IMR-90 (cell line): ENCODE results near the gene TOP2B. TPM values are rescaled to one million over a fixed set of nuclear protein-coding genes. Genes with fewer than 3 reads are reported as not detected.

Experiments
- ATAC-seq: fragments of 200-7000 bp; cut with Tn5 transposase; 2 replicates; pipeline ENCODE4 v1.9.1; 2020; ENCODE audit warnings: low read depth, mild to moderate bottlenecking, moderate library complexity
- BruUV-seq: library from RNA; stranded (reverse); fragments of 400-500 nt; replicated peaks from 2 replicates; lab custom pipeline; 2021; lab: Mats Ljungman, UMichigan
- CTCF ChIA-PET: fragments of 300-600 bp; formaldehyde crosslinking; extraction: SDS; loops from one replicate; lab custom pipeline; 2021; ENCODE audit warnings: antibody characterized with exemption; lab: Yijun Ruan, JAX
- POLR2A ChIA-PET: fragments of 300-600 bp; sonication (Branson Sonifier 250); formaldehyde crosslinking; loops from one replicate; lab custom pipeline; 2022; ENCODE audit warnings: antibody characterized with exemption; ENCODE audit not compliant: unreplicated experiment; lab: Charles Lee
- DNase-seq: peaks from one replicate; pipeline ENCODE4 v3.0.0; 2013
- H2AFZ ChIP-seq: replicated peaks from 2 replicates; pipeline ENCODE3; 2013; ENCODE audit warnings: low read length, mild to moderate bottlenecking; ENCODE audit not compliant: poor library complexity
- H2AK5ac ChIP-seq: 2 replicates; pipeline ENCODE4 v1.6.1; 2013; ENCODE audit warnings: low read depth, low read length, inconsistent platforms
- H2AK9ac ChIP-seq: replicated peaks from 2 replicates; pipeline ENCODE3; 2013; ENCODE audit warnings: mild to moderate bottlenecking, low read depth, low read length, moderate library complexity; ENCODE audit not compliant: poor library complexity
- H2BK120ac ChIP-seq: 2 replicates; pipeline ENCODE4 v1.6.1; 2013; ENCODE audit warnings: low read depth, low read length, inconsistent platforms
- H2BK15ac ChIP-seq: 3 replicates; pipeline ENCODE4 v1.6.1; 2013; ENCODE audit warnings: low read depth, low read length, inconsistent platforms
- H2BK20ac ChIP-seq: 2 replicates; pipeline ENCODE4 v1.6.1; 2013; ENCODE audit warnings: low read depth, mild to moderate bottlenecking, inconsistent platforms, low read length, moderate library complexity
- H2BK5ac ChIP-seq: 2 replicates; pipeline ENCODE4 v1.6.1; 2013; ENCODE audit warnings: mild to moderate bottlenecking, low read depth, low read length, inconsistent platforms; ENCODE audit not compliant: poor library complexity, severe bottlenecking
- H3K14ac ChIP-seq: replicated peaks from 2 replicates; pipeline ENCODE4 v1.6.1; 2013; ENCODE audit warnings: low read depth, low read length, inconsistent platforms
- H3K18ac ChIP-seq: 2 replicates; pipeline ENCODE4 v1.6.1; 2013; ENCODE audit warnings: low read depth, low read length, control low read depth
- H3K23ac ChIP-seq: 2 replicates; pipeline ENCODE4 v1.6.1; 2013; ENCODE audit warnings: low read depth, low read length, inconsistent platforms
- H3K27ac ChIP-seq: 2 replicates; pipeline ENCODE4 v1.5.1; 2013; ENCODE audit warnings: mild to moderate bottlenecking, control low read depth, low read length; ENCODE audit not compliant: insufficient read depth
- H3K27me3 ChIP-seq: 2 replicates; pipeline ENCODE4 v1.6.1; 2013; ENCODE audit warnings: low read length; ENCODE audit not compliant: control insufficient read depth, insufficient read depth
- H3K36me3 ChIP-seq: 2 replicates; pipeline ENCODE4 v1.6.1; 2013; ENCODE audit warnings: low read length, mixed read lengths; ENCODE audit not compliant: control insufficient read depth, insufficient read depth
- H3K4ac ChIP-seq: 2 replicates; pipeline ENCODE4 v1.6.1; 2013; ENCODE audit warnings: low read depth, low read length, inconsistent platforms
- H3K4me1 ChIP-seq: 2 replicates; pipeline ENCODE4 v1.6.1; 2013; ENCODE audit warnings: low read length, mixed read lengths; ENCODE audit not compliant: control insufficient read depth, insufficient read depth
- H3K4me2 ChIP-seq: 2 replicates; pipeline ENCODE4 v1.6.1; 2013; ENCODE audit warnings: low read depth, mild to moderate bottlenecking, control low read depth, low read length, moderate library complexity
- H3K4me3 ChIP-seq: 2 replicates; pipeline ENCODE4 v1.5.1; 2013; ENCODE audit warnings: low read depth, mild to moderate bottlenecking, control low read depth, low read length, moderate library complexity; ENCODE audit not compliant: insufficient read depth
- H3K56ac ChIP-seq: 2 replicates; pipeline ENCODE4 v1.6.1; 2013; ENCODE audit warnings: low read length, inconsistent platforms; ENCODE audit not compliant: insufficient read depth; ENCODE audit errors: extremely low read depth
- H3K79me1 ChIP-seq, 2 experiments: 2 replicates each; pipeline ENCODE4 v1.6.1; 2013; ENCODE audit warnings: low read length in 2 of 2, inconsistent platforms in 1 of 2, low read depth in 1 of 2
- H3K9ac ChIP-seq: 2 replicates; pipeline ENCODE4 v1.6.1; 2013; ENCODE audit warnings: low read depth, low read length, control low read depth
- H3K9me1 ChIP-seq: 2 replicates; pipeline ENCODE4 v1.6.1; 2013; ENCODE audit warnings: low read length, inconsistent platforms; ENCODE audit not compliant: insufficient read depth
- H3K9me3 ChIP-seq: 2 replicates; pipeline ENCODE4 v1.6.1; 2013; ENCODE audit warnings: low read length; ENCODE audit not compliant: control insufficient read depth, insufficient read depth
- H4K20me1 ChIP-seq: 2 replicates; pipeline ENCODE4 v1.6.1; 2013; ENCODE audit warnings: low read length, inconsistent platforms; ENCODE audit not compliant: insufficient read depth
- H4K5ac ChIP-seq: 2 replicates; pipeline ENCODE4 v1.6.1; 2013; ENCODE audit warnings: mild to moderate bottlenecking, low read depth, low read length, control low read depth
- H4K8ac ChIP-seq, 2 experiments: 2 replicates each; pipeline ENCODE4 v1.6.1; 2013; ENCODE audit warnings: low read depth in 2 of 2, low read length in 2 of 2, control low read depth in 1 of 2, inconsistent platforms in 1 of 2
- H4K91ac ChIP-seq: 2 replicates; pipeline ENCODE4 v1.6.1; 2013; ENCODE audit warnings: low read depth, low read length, inconsistent platforms; ENCODE audit not compliant: insufficient read depth
- BHLHE40 ChIP-seq: fragments of 150-350 bp; IDR thresholded peaks from 2 replicates; pipeline ENCODE4 v1.6.1; 2016; ENCODE audit warnings: mild to moderate bottlenecking, low read depth, low read length
- CEBPB ChIP-seq: IDR thresholded peaks from 2 replicates; pipeline ENCODE4 v1.6.1; 2012; ENCODE audit warnings: low read depth, low read length, improper control_type of control experiment
- CHD1 ChIP-seq: IDR thresholded peaks from 2 replicates; pipeline ENCODE4 v1.6.1; 2012; ENCODE audit warnings: low read depth, low read length, improper control_type of control experiment
- FOS ChIP-seq: fragments of 150-350 bp; IDR thresholded peaks from 2 replicates; pipeline ENCODE4 v1.6.1; 2016; ENCODE audit warnings: low read depth, low read length
- MAFK ChIP-seq: IDR thresholded peaks from 2 replicates; pipeline ENCODE4 v1.6.1; 2012; ENCODE audit warnings: low read depth, low read length, improper control_type of control experiment
- MAZ ChIP-seq: IDR thresholded peaks from 2 replicates; pipeline ENCODE4 v1.6.1; 2012; ENCODE audit warnings: low read depth, mild to moderate bottlenecking, low read length, improper control_type of control experiment, moderate library complexity, borderline replicate concordance
- MXI1 ChIP-seq: IDR thresholded peaks from 2 replicates; pipeline ENCODE4 v1.6.1; 2012; ENCODE audit warnings: low read depth, mild to moderate bottlenecking, low read length, moderate library complexity, borderline replicate concordance
- NFE2L2 ChIP-seq: fragments of 150-350 bp; IDR thresholded peaks from 2 replicates; pipeline ENCODE4 v1.6.1; 2016; ENCODE audit warnings: low read depth, mild to moderate bottlenecking, low read length
- POLR2A ChIP-seq: IDR thresholded peaks from 2 replicates; pipeline ENCODE4 v1.6.1; 2012; ENCODE audit warnings: mild to moderate bottlenecking, low read depth, low read length
- RAD21 ChIP-seq: IDR thresholded peaks from 2 replicates; pipeline ENCODE4 v1.6.1; 2012; ENCODE audit warnings: low read length, improper control_type of control experiment
- RCOR1 ChIP-seq: IDR thresholded peaks from 2 replicates; pipeline ENCODE4 v1.6.1; 2012; ENCODE audit warnings: mild to moderate bottlenecking, low read length, improper control_type of control experiment; ENCODE audit not compliant: insufficient replicate concordance
- RFX5 ChIP-seq: IDR thresholded peaks from 2 replicates; pipeline ENCODE4 v1.8.0; 2012; ENCODE audit warnings: low read depth, mild to moderate bottlenecking, low read length, moderate library complexity
- SMC3 ChIP-seq: fragments of 150-350 bp; IDR thresholded peaks from 2 replicates; pipeline ENCODE4 v1.6.1; 2016; ENCODE audit warnings: low read depth, mild to moderate bottlenecking, antibody characterized with exemption, low read length, moderate library complexity
- USF2 ChIP-seq: fragments of 150-350 bp; IDR thresholded peaks from 2 replicates; pipeline ENCODE4 v1.6.1; 2017; ENCODE audit warnings: mild to moderate bottlenecking, antibody characterized with exemption, low read length, low read depth
- whole genome bisulfite sequencing, 2 experiments: methylation state at CpG; one replicate each; pipeline versions ENCODE4 v1.1.5 to v1.1.7; 2013; ENCODE audit warnings: missing lambda C conversion rate in 2 of 2; ENCODE audit not compliant: insufficient read length in 1 of 2; ENCODE audit errors: extremely low coverage in 2 of 2; 5-methylcytosine and 5-hydroxymethylcytosine counted together
- dilution Hi-C: fragments of 300-500 bp; cut with HindIII; formaldehyde crosslinking; loops from one replicate; pipeline ENCODE4 v1.14.3; 2018; ENCODE audit warnings: low sequenced_read_pairs; ENCODE audit not compliant: unreplicated experiment
- in situ Hi-C: fragments of 300-500 bp; cut with MboI; formaldehyde crosslinking; loops from 3 replicates; pipeline ENCODE4 v1.14.3; 2019; ENCODE audit warnings: low sequenced_read_pairs, inconsistent platforms, mixed read lengths
- intact Hi-C: fragments of 100-400 bp; cut with micrococcal nuclease; formaldehyde crosslinking; loops from 2 replicates; pipeline ENCODE4 v1.10.0; 2022
- polyA plus RNA-seq, 3 experiments: library from polyadenylated mRNA; depleted of rRNA; stranded (reverse); fragments of >200 nt; gene quantifications; 2 replicates each; pipeline ENCODE4 v1.2.3, GENCODE V29; 2012; ENCODE audit warnings: low replicate concordance in 1 of 3
- total RNA-seq: library from RNA; depleted of rRNA; stranded (reverse); fragments of >200 nt; gene quantifications from 2 replicates; pipeline ENCODE4 v1.2.3, GENCODE V29; 2012
- TF ChIP-seq, protein P1 (sequence below): fragments of 150-350 bp; IDR thresholded peaks from 2 replicates; pipeline ENCODE4 v1.6.1; 2016; ENCODE audit warnings: low read depth, mild to moderate bottlenecking, low read length, moderate library complexity, borderline replicate concordance
- TF ChIP-seq, protein P2 (sequence below): conservative IDR thresholded peaks from 2 replicates; pipeline ENCODE4 v1.5.1; 2012; ENCODE audit warnings: mild to moderate bottlenecking, low read depth, low read length, improper control_type of control experiment

TOP2B gene
- total and polyA plus RNA-seq, 2 of the 4 experiments (the other 2 are of a cell fraction) = 45.5 to 53.4 TPM

DNA sequence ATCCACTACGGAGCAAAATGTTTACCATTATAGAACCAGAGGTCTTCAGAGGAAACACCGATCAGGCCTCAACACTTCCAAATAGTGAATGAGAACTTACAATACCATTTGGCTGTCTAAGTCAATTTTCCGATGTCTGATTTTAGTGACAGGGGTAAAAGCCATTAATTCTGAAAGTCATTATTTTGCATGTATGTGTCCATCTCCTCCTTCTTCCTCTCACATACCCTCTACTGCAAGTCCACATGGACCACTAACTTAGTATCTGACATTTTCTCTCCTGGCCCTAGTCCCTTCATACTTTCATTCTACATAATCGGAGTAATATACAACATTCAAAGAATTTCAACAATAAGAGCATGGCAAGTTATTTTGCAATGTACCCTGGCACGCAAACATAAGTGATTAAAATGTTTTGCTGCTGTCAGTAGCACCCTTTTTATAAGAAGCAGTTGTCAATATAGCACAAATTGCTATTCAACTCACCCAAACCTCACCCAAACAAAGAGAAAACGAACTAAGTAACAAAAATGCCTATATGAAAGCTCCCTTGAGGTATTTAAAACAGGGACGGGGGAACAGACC, 1.9 kb downstream of the TOP2B start:
- peak overlapping the region; percentile 92 for H3K9ac ChIP-seq
- ChIA-PET POLR2A (no interaction called here), CTCF (no interaction called here)
- H4K5ac ChIP-seq = no peak overlapping the region
- no peak overlapping the region for H2AFZ ChIP-seq
- 0% methylated on average over 1 of the region's 7 CpGs; no CpG with 5 or more reads in 1 of the 2 experiments for WGBS, 2 experiments
- TSS peak; percentile 3 for BruUV-seq
- H4K8ac ChIP-seq = no peak overlapping the region
- H3K4me2 ChIP-seq = peak overlapping the region; percentile 100
- H3K27ac ChIP-seq = no peak overlapping the region
- H2BK5ac ChIP-seq = peak overlapping the region; percentile 36
- no peak overlapping the region for H2BK120ac ChIP-seq
- TF ChIP-seq CHD1 (no peak), POLR2A (no peak), BHLHE40 (no peak), CEBPB (no peak), MAFK (no peak), RCOR1 (no peak), NFE2L2 (no peak), RAD21 (no peak), FOS (no peak), SMC3 (no peak), MAZ (no peak), RFX5 (no peak), MXI1 (no peak), USF2 (no peak)
- TF ChIP-seq, protein P1, sequence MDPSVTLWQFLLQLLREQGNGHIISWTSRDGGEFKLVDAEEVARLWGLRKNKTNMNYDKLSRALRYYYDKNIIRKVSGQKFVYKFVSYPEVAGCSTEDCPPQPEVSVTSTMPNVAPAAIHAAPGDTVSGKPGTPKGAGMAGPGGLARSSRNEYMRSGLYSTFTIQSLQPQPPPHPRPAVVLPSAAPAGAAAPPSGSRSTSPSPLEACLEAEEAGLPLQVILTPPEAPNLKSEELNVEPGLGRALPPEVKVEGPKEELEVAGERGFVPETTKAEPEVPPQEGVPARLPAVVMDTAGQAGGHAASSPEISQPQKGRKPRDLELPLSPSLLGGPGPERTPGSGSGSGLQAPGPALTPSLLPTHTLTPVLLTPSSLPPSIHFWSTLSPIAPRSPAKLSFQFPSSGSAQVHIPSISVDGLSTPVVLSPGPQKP = no peak
- TF ChIP-seq, protein P2, sequence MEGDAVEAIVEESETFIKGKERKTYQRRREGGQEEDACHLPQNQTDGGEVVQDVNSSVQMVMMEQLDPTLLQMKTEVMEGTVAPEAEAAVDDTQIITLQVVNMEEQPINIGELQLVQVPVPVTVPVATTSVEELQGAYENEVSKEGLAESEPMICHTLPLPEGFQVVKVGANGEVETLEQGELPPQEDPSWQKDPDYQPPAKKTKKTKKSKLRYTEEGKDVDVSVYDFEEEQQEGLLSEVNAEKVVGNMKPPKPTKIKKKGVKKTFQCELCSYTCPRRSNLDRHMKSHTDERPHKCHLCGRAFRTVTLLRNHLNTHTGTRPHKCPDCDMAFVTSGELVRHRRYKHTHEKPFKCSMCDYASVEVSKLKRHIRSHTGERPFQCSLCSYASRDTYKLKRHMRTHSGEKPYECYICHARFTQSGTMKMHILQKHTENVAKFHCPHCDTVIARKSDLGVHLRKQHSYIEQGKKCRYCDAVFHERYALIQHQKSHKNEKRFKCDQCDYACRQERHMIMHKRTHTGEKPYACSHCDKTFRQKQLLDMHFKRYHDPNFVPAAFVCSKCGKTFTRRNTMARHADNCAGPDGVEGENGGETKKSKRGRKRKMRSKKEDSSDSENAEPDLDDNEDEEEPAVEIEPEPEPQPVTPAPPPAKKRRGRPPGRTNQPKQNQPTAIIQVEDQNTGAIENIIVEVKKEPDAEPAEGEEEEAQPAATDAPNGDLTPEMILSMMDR = no peak
- peak overlapping the region; percentile 37; the same call in 1 of the 2 replicates for H3K14ac ChIP-seq
- H4K91ac ChIP-seq = no peak overlapping the region
- H3K27me3 ChIP-seq = no peaks in the 10 kb centered on the region
- no peaks in the 10 kb centered on the region for H3K9me3 ChIP-seq
- H3K4ac ChIP-seq = no peak overlapping the region
- intact Hi-C loops = loop anchor here (5.0 kb wide), 1 partner anchor 159 kb away; no protein-coding TSS in a partner anchor
- dilution Hi-C loops = no loop called here
- no peak overlapping the region for H3K18ac ChIP-seq
- no peak overlapping the region for H2BK15ac ChIP-seq
- no peak overlapping the region for H2AK9ac ChIP-seq
- H2BK20ac ChIP-seq = no peak overlapping the region
- H3K4me1 ChIP-seq = peaks cover 2% of the 10 kb centered on the region
- H3K4me3 ChIP-seq = peak overlapping the region; percentile 80
- in situ Hi-C loops = no loop called here
- no peaks in the 10 kb centered on the region for H3K36me3 ChIP-seq
- 0 out of 2 replicates have a peak overlapping the region, but pooled peaks have one; percentile 13 for H3K56ac ChIP-seq
- H3K23ac ChIP-seq = peak overlapping the region; percentile 98; the same call in 1 of the 2 replicates
- no peak for ATAC-seq
- peak; percentile 4 for DNase-seq
- peaks cover 4 to 26% of the 10 kb centered on the region in 2 experiments; a peak in 2 of 4 replicates for H3K79me1 ChIP-seq
- H3K9me1 ChIP-seq = no peaks in the 10 kb centered on the region
- no peak overlapping the region for H2AK5ac ChIP-seq
- peaks cover 40% of the 10 kb centered on the region; the same call in 1 of the 2 replicates for H4K20me1 ChIP-seq
